H9 (cell line): ENCODE measurements around the gene CDKL5. TPM values are rescaled to one million over a fixed set of nuclear protein-coding genes. Genes with fewer than 3 reads are reported as not detected.

Source experiments
- DNase-seq: peaks from one replicate; pipeline ENCODE4 v3.0.0-alpha.2; 2017
- H2AFZ ChIP-seq: one replicate; pipeline ENCODE4 v1.6.1; 2013; ENCODE audit warnings: mild to moderate bottlenecking, low read length, control low read depth, moderate library complexity
- H2AK5ac ChIP-seq: 2 replicates; pipeline ENCODE4 v1.6.1; 2013; ENCODE audit warnings: low read length, control low read depth, mixed read lengths; ENCODE audit not compliant: insufficient read length
- H2BK120ac ChIP-seq: one replicate; pipeline ENCODE4 v1.6.1; 2013; ENCODE audit warnings: low read depth, mild to moderate bottlenecking, low read length, control low read depth, inconsistent platforms; ENCODE audit not compliant: poor library complexity, severe bottlenecking
- H2BK12ac ChIP-seq: 2 replicates; pipeline ENCODE4 v1.6.1; 2013; ENCODE audit warnings: low read length, control low read depth, mixed read lengths, low read depth; ENCODE audit not compliant: insufficient read length
- H2BK15ac ChIP-seq: 2 replicates; pipeline ENCODE4 v1.6.1; 2013; ENCODE audit warnings: low read depth, low read length, control low read depth
- H2BK20ac ChIP-seq: one replicate; pipeline ENCODE4 v1.6.1; 2013; ENCODE audit warnings: low read depth, mild to moderate bottlenecking, low read length, control low read depth, inconsistent platforms; ENCODE audit not compliant: poor library complexity, severe bottlenecking
- H2BK5ac ChIP-seq: 2 replicates; pipeline ENCODE4 v1.6.1; 2013; ENCODE audit warnings: low read length, control low read depth, mixed read lengths; ENCODE audit not compliant: insufficient read length
- H3K14ac ChIP-seq: 2 replicates; pipeline ENCODE4 v1.6.1; 2013; ENCODE audit warnings: low read length, control low read depth; ENCODE audit not compliant: insufficient read depth
- H3K18ac ChIP-seq: 2 replicates; pipeline ENCODE4 v1.6.1; 2013; ENCODE audit warnings: low read depth, mild to moderate bottlenecking, mixed read lengths, low read length, control low read depth; ENCODE audit not compliant: insufficient read length
- H3K23ac ChIP-seq: 2 replicates; pipeline ENCODE4 v1.6.1; 2013; ENCODE audit warnings: low read length, control low read depth, mixed read lengths, low read depth; ENCODE audit not compliant: insufficient read length
- H3K23me2 ChIP-seq: 2 replicates; pipeline ENCODE4 v1.6.1; 2013; ENCODE audit warnings: low read depth, mild to moderate bottlenecking, mixed read lengths, low read length, control low read depth; ENCODE audit not compliant: insufficient read length, poor library complexity, severe bottlenecking
- H3K27ac ChIP-seq: 2 replicates; pipeline ENCODE4 v1.5.1; 2013; ENCODE audit warnings: low read length, control low read depth, mixed read lengths, low read depth; ENCODE audit not compliant: insufficient read length
- H3K27me3 ChIP-seq: 2 replicates; pipeline ENCODE4 v1.6.1; 2013; ENCODE audit warnings: low read length, control low read depth, inconsistent platforms; ENCODE audit not compliant: insufficient read depth
- H3K4ac ChIP-seq: 2 replicates; pipeline ENCODE4 v1.6.1; 2013; ENCODE audit warnings: low read depth, mild to moderate bottlenecking, control low read depth, inconsistent platforms, low read length, moderate library complexity
- H3K4me1 ChIP-seq: 2 replicates; pipeline ENCODE4 v1.6.1; 2013; ENCODE audit warnings: low read length, control low read depth, inconsistent platforms; ENCODE audit not compliant: insufficient read depth
- H3K4me2 ChIP-seq: 2 replicates; pipeline ENCODE4 v1.6.1; 2013; ENCODE audit warnings: low read length, control low read depth, mixed read lengths; ENCODE audit not compliant: insufficient read length, insufficient read depth
- H3K56ac ChIP-seq: 2 replicates; pipeline ENCODE4 v1.6.1; 2013; ENCODE audit warnings: low read depth, mild to moderate bottlenecking, mixed read lengths, low read length, control low read depth; ENCODE audit not compliant: insufficient read length
- H3K79me1 ChIP-seq: 2 replicates; pipeline ENCODE4 v1.6.1; 2013; ENCODE audit warnings: low read depth, mild to moderate bottlenecking, moderate library complexity, low read length, control low read depth, inconsistent platforms; ENCODE audit not compliant: insufficient read depth, poor library complexity, severe bottlenecking
- H3K79me2 ChIP-seq: 2 replicates; pipeline ENCODE4 v1.6.1; 2013; ENCODE audit warnings: low read length, control low read depth, inconsistent platforms; ENCODE audit not compliant: insufficient read depth
- H3K9ac ChIP-seq: 2 replicates; pipeline ENCODE4 v1.6.1; 2013; ENCODE audit warnings: low read length, control low read depth, mixed read lengths; ENCODE audit not compliant: insufficient read length; ENCODE audit errors: extremely low read depth
- H3K9me3 ChIP-seq: one replicate; pipeline ENCODE4 v1.6.1; 2013; ENCODE audit warnings: low read depth, low read length, inconsistent platforms; ENCODE audit not compliant: control insufficient read depth
- H3T11ph ChIP-seq: one replicate; pipeline ENCODE4 v1.6.1; 2013; ENCODE audit warnings: mild to moderate bottlenecking, low read length, control low read depth, inconsistent platforms
- H4K20me1 ChIP-seq: one replicate; pipeline ENCODE4 v1.6.1; 2013; ENCODE audit not compliant: control insufficient read depth, insufficient read length, insufficient read depth
- H4K5ac ChIP-seq: 2 replicates; pipeline ENCODE4 v1.6.1; 2013; ENCODE audit warnings: low read depth, mild to moderate bottlenecking, mixed read lengths, low read length, control low read depth; ENCODE audit not compliant: insufficient read length
- H4K8ac ChIP-seq: replicated peaks from 2 replicates; pipeline ENCODE4 v1.6.1; 2013; ENCODE audit warnings: low read length, control low read depth, mixed read lengths, low read depth; ENCODE audit not compliant: insufficient read length
- H4K91ac ChIP-seq: 2 replicates; pipeline ENCODE4 v1.6.1; 2013; ENCODE audit warnings: low read depth, mild to moderate bottlenecking, moderate library complexity, mixed read lengths, low read length, control low read depth; ENCODE audit not compliant: insufficient read length
- H3K27ac Mint-ChIP-seq, 3 experiments: 2 replicates in 2 of 3; 3 replicates in 1 of 3; pipeline ENCODE4 v1.8.0; 2020 to 2021; ENCODE audit warnings: mixed read lengths in 3 of 3, mild to moderate bottlenecking in 1 of 3, moderate library complexity in 1 of 3
- H3K27me3 Mint-ChIP-seq: 2 replicates; pipeline ENCODE4 v1.8.0; 2021; ENCODE audit warnings: low read depth, mild to moderate bottlenecking, moderate library complexity, mixed read lengths
- H3K36me3 Mint-ChIP-seq, 3 experiments: 2 replicates in 2 of 3; 3 replicates in 1 of 3; pipeline ENCODE4 v1.8.0; 2020 to 2021; ENCODE audit warnings: low read depth in 3 of 3, mixed read lengths in 3 of 3; ENCODE audit not compliant: insufficient read depth in 1 of 3
- H3K4me1 Mint-ChIP-seq, 2 experiments: 2 replicates each; pipeline ENCODE4 v1.8.0; 2020; ENCODE audit warnings: mixed read lengths in 2 of 2
- H3K4me3 Mint-ChIP-seq, 2 experiments: 2 replicates in 1 of 2; 3 replicates in 1 of 2; pipeline ENCODE4 v1.8.0; 2020 to 2021; ENCODE audit warnings: mild to moderate bottlenecking in 2 of 2, mixed read lengths in 2 of 2, moderate library complexity in 1 of 2
- H3K9me3 Mint-ChIP-seq, 2 experiments: 2 replicates in 1 of 2; 3 replicates in 1 of 2; pipeline ENCODE4 v1.8.0; 2020; ENCODE audit warnings: mild to moderate bottlenecking in 2 of 2, mixed read lengths in 2 of 2, moderate library complexity in 1 of 2
- WGBS: extraction: QIAGEN DNeasy Blood & Tissue Kit; methylation state at CpG from one replicate; pipeline ENCODE4 v1.1.7; 2013; ENCODE audit warnings: missing lambda C conversion rate, low lambda C conversion rate, mixed read lengths; ENCODE audit not compliant: insufficient read length; ENCODE audit errors: extremely low coverage; 5-methylcytosine and 5-hydroxymethylcytosine counted together
- total RNA-seq: library from RNA; stranded (reverse); gene quantifications from 2 replicates; pipeline ENCODE4 v1.2.1, GENCODE V29; 2021
- TF ChIP-seq, protein P1 (sequence below): fragments of 200-600 bp; sonication (generic); conservative IDR thresholded peaks from 3 replicates; pipeline ENCODE4 v1.8.0; 2021; ENCODE audit warnings: antibody characterized with exemption, mild to moderate bottlenecking

CDKL5 gene
- total RNA-seq, 1 experiment from 2014 or later, result 19.5 TPM

DNA sequence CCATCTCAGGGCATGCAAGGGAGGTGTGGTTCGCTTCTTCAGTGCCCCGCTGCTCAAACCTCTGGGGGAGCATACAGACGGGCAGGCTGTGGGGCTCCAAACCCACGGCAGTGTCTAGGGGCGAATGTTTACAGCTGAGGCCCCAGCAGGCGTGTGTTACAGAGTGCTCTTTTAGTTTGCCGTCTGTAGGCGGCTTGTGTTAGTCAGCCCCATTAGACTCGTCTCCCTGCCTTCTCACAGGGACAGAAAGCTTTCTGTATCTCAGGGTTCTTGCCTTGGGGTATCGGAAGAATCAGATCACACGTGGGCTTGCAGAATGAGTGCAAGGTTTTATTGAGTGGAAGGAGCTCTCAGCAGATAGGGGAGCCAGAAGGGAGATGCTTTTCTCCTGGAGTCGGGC is 235.9 kb downstream of the CDKL5 start:
- no peaks in the 10 kb centered on the region for H3K23me2 ChIP-seq
- H3K18ac ChIP-seq, result no peak overlapping the region
- Mint-ChIP-seq H3K27ac (no peak overlapping the region), H3K27me3 (peaks cover 3% of the 10 kb centered on the region), H3K4me3 (no peak overlapping the region), H3K9me3 (peaks cover 61 to 69% of the 10 kb centered on the region in 2 experiments), H3K4me1 (no peaks in the 10 kb centered on the region; a peak in 1 of 4 replicates), H3K36me3 (peaks cover 0 to 9% (median 2%) of the 10 kb centered on the region in 3 experiments; a peak in 2 of 7 replicates)
- H4K20me1 ChIP-seq, result no peaks in the 10 kb centered on the region
- H3K56ac ChIP-seq, result no peak overlapping the region
- no peak overlapping the region for H2BK12ac ChIP-seq
- H3K23ac ChIP-seq, result no peak overlapping the region
- DNase-seq, result no peak
- H3K79me1 ChIP-seq, result no peaks in the 10 kb centered on the region
- H4K91ac ChIP-seq, result no peak overlapping the region
- no peak overlapping the region for H3K4me2 ChIP-seq
- no peaks in the 10 kb centered on the region for H3K4me1 ChIP-seq
- TF ChIP-seq, protein P1, sequence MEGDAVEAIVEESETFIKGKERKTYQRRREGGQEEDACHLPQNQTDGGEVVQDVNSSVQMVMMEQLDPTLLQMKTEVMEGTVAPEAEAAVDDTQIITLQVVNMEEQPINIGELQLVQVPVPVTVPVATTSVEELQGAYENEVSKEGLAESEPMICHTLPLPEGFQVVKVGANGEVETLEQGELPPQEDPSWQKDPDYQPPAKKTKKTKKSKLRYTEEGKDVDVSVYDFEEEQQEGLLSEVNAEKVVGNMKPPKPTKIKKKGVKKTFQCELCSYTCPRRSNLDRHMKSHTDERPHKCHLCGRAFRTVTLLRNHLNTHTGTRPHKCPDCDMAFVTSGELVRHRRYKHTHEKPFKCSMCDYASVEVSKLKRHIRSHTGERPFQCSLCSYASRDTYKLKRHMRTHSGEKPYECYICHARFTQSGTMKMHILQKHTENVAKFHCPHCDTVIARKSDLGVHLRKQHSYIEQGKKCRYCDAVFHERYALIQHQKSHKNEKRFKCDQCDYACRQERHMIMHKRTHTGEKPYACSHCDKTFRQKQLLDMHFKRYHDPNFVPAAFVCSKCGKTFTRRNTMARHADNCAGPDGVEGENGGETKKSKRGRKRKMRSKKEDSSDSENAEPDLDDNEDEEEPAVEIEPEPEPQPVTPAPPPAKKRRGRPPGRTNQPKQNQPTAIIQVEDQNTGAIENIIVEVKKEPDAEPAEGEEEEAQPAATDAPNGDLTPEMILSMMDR, result no peak
- H3T11ph ChIP-seq, result no peak overlapping the region
- H2BK5ac ChIP-seq, result no peak overlapping the region
- H4K5ac ChIP-seq, result no peak overlapping the region
- H3K79me2 ChIP-seq, result no peaks in the 10 kb centered on the region
- H3K27ac ChIP-seq, result no peak overlapping the region
- no peak overlapping the region for H2AK5ac ChIP-seq
- H3K27me3 ChIP-seq, result no peaks in the 10 kb centered on the region
- no peak overlapping the region for H2BK20ac ChIP-seq
- H2BK15ac ChIP-seq, result no peak overlapping the region
- no CpG with 5 or more reads among the region's 12 CpGs for WGBS
- no peak overlapping the region for H3K14ac ChIP-seq
- H3K9ac ChIP-seq, result no peak overlapping the region
- H4K8ac ChIP-seq, result no peak overlapping the region
- H3K9me3 ChIP-seq, result peaks cover 31% of the 10 kb centered on the region
- no peak overlapping the region for H3K4ac ChIP-seq
- no peak overlapping the region for H2BK120ac ChIP-seq
- H2AFZ ChIP-seq, result no peak overlapping the region
